Measurements from ENCODE around the gene MACROH2A1.

Gene MACROH2A1

GRCh38 chr5:135323701-135324132 is 75.3 kb downstream of the MACROH2A1 start:
- Histone ChIP-seq H2AFZ (ENCODE audit: low read depth, low read length, severe bottlenecking) (no peak overlapping the region), H3K36me3 (ENCODE audit: low read length) (no peaks in the 10 kb centered on the region), H4K20me1 (ENCODE audit: low read depth, low read length) (no peaks in the 10 kb centered on the region), H3K9me2 (replicated peaks; ENCODE audit: insufficient read depth, low read length) (no peaks in the 10 kb centered on the region), H3K9me3 (ENCODE audit: insufficient read depth, low read length) (no peaks in the 10 kb centered on the region), H3K4me2 (ENCODE audit: low read depth, low read length, poor library complexity, severe bottlenecking) (no peak overlapping the region), H3K79me2 (ENCODE audit: insufficient read depth, low read length) (no peaks in the 10 kb centered on the region), H3K4me3 (ENCODE audit: insufficient read depth, low read length, poor library complexity, severe bottlenecking) (no peak overlapping the region), H3K9ac (ENCODE audit: low read length) (no peak overlapping the region), H3K27me3 (ENCODE audit: low read length) (no peaks in the 10 kb centered on the region), H3F3A (ENCODE audit: insufficient read depth) (no peaks in the 10 kb centered on the region), H3K27ac (ENCODE audit: low read depth, low read length) (no peak overlapping the region)
- TF ChIP-seq EZH2phosphoT487 (conservative IDR thresholded peaks at IDR 0.05; ENCODE audit: low read length) (no peak), CTCF (IDR thresholded peaks at IDR 0.05; ENCODE audit: insufficient read depth, low read length, poor library complexity, severe bottlenecking) (no peak)

GRCh38 chr5:135323227-135323626 is 75.8 kb downstream of the MACROH2A1 start:
- H3K4me2 ChIP-seq (ENCODE audit: low read depth, low read length, poor library complexity, severe bottlenecking): no peak overlapping the region
- TF ChIP-seq EZH2phosphoT487 (conservative IDR thresholded peaks at IDR 0.05; ENCODE audit: low read length): no peak
- no peak for TF ChIP-seq CTCF (IDR thresholded peaks at IDR 0.05; ENCODE audit: insufficient read depth, low read length, poor library complexity, severe bottlenecking)
- H2AFZ ChIP-seq (ENCODE audit: low read depth, low read length, severe bottlenecking): no peak overlapping the region
- no peak overlapping the region for H3K27ac ChIP-seq (ENCODE audit: low read depth, low read length)
- H3K79me2 ChIP-seq (ENCODE audit: insufficient read depth, low read length): no peaks in the 10 kb centered on the region
- no peak overlapping the region for H3K9ac ChIP-seq (ENCODE audit: low read length)
- H3F3A ChIP-seq (ENCODE audit: insufficient read depth): no peaks in the 10 kb centered on the region
- H3K9me2 ChIP-seq (replicated peaks; ENCODE audit: insufficient read depth, low read length): no peaks in the 10 kb centered on the region
- H4K20me1 ChIP-seq (ENCODE audit: low read depth, low read length): no peaks in the 10 kb centered on the region
- no peaks in the 10 kb centered on the region for H3K9me3 ChIP-seq (ENCODE audit: insufficient read depth, low read length)
- H3K27me3 ChIP-seq (ENCODE audit: low read length): no peaks in the 10 kb centered on the region
- H3K4me3 ChIP-seq (ENCODE audit: insufficient read depth, low read length, poor library complexity, severe bottlenecking): no peak overlapping the region
- no peaks in the 10 kb centered on the region for H3K36me3 ChIP-seq (ENCODE audit: low read length)

GRCh38 chr5:135322744-135323143 is 76.3 kb downstream of the MACROH2A1 start:
- Histone ChIP-seq H3K9ac (ENCODE audit: low read length) (no peak overlapping the region), H2AFZ (ENCODE audit: low read depth, low read length, severe bottlenecking) (no peak overlapping the region), H4K20me1 (ENCODE audit: low read depth, low read length) (no peaks in the 10 kb centered on the region), H3K4me2 (ENCODE audit: low read depth, low read length, poor library complexity, severe bottlenecking) (no peak overlapping the region), H3K4me3 (ENCODE audit: insufficient read depth, low read length, poor library complexity, severe bottlenecking) (no peak overlapping the region), H3K9me3 (ENCODE audit: insufficient read depth, low read length) (no peaks in the 10 kb centered on the region), H3K79me2 (ENCODE audit: insufficient read depth, low read length) (no peaks in the 10 kb centered on the region), H3K27ac (ENCODE audit: low read depth, low read length) (no peak overlapping the region), H3K36me3 (ENCODE audit: low read length) (no peaks in the 10 kb centered on the region), H3F3A (ENCODE audit: insufficient read depth) (no peaks in the 10 kb centered on the region), H3K9me2 (replicated peaks; ENCODE audit: insufficient read depth, low read length) (no peaks in the 10 kb centered on the region), H3K27me3 (ENCODE audit: low read length) (no peaks in the 10 kb centered on the region)
- TF ChIP-seq CTCF (IDR thresholded peaks at IDR 0.05; ENCODE audit: insufficient read depth, low read length, poor library complexity, severe bottlenecking) (no peak), EZH2phosphoT487 (conservative IDR thresholded peaks at IDR 0.05; ENCODE audit: low read length) (no peak)
